ENCODE data around the gene CCDC13. TPM values are rescaled to one million over a fixed set of nuclear protein-coding genes. Genes with fewer than 3 reads are reported as not detected.

The CCDC13 gene
- total and polyA plus RNA-seq, 2 of the 13 experiments (the other 11 are each of a cell fraction or from before 2014, with no cell fraction given), result 0.22 to 0.51 TPM

DNA sequence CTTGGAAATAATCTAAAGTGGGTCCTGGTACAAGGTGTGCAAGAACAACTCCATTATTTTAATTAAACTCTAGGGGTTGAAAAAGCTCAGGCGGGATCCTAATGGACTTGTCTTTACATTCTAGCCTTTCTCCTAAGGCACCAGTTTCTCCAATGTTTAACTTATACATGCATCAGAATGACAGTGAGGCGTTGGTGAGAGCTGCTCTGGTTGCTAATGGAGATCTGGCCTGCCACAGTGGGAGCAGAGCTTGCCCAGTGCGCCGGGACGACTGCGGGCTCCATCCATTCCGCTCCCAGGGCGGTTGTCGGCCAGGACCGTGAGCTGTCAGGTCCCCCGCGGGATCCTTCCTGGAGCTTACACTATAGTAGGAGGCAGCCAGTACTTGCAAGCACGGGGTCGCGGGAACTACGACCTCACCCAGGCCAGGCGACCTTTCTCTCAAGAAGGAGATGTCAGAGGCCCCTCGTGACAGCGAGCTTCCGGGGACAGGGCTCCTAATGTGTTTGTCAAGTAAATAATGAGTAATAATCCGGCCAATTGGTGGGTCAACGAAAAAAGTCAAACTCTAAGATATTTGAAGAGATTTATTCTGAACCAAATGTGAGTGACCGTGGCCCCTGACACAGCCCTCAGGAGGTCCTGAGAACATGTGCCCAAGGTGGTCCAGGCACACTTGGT lies 32.2 kb upstream of the CCDC13 start (continued):
- TF ChIP-seq, protein P1, sequence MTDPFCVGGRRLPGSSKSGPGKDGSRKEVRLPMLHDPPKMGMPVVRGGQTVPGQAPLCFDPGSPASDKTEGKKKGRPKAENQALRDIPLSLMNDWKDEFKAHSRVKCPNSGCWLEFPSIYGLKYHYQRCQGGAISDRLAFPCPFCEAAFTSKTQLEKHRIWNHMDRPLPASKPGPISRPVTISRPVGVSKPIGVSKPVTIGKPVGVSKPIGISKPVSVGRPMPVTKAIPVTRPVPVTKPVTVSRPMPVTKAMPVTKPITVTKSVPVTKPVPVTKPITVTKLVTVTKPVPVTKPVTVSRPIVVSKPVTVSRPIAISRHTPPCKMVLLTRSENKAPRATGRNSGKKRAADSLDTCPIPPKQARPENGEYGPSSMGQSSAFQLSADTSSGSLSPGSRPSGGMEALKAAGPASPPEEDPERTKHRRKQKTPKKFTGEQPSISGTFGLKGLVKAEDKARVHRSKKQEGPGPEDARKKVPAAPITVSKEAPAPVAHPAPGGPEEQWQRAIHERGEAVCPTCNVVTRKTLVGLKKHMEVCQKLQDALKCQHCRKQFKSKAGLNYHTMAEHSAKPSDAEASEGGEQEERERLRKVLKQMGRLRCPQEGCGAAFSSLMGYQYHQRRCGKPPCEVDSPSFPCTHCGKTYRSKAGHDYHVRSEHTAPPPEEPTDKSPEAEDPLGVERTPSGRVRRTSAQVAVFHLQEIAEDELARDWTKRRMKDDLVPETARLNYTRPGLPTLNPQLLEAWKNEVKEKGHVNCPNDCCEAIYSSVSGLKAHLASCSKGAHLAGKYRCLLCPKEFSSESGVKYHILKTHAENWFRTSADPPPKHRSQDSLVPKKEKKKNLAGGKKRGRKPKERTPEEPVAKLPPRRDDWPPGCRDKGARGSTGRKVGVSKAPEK (CRISPR knock-in tag; IDR thresholded peaks at IDR 0.05; ENCODE audit: borderline replicate concordance), result 0 out of 2 replicates have a peak, but pooled peaks have one; percentile 79
- TF ChIP-seq, protein P2, sequence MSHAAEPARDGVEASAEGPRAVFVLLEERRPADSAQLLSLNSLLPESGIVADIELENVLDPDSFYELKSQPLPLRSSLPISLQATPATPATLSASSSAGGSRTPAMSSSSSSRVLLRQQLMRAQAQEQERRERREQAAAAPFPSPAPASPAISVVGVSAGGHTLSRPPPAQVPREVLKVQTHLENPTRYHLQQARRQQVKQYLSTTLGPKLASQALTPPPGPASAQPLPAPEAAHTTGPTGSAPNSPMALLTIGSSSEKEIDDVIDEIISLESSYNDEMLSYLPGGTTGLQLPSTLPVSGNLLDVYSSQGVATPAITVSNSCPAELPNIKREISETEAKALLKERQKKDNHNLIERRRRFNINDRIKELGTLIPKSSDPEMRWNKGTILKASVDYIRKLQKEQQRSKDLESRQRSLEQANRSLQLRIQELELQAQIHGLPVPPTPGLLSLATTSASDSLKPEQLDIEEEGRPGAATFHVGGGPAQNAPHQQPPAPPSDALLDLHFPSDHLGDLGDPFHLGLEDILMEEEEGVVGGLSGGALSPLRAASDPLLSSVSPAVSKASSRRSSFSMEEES (CRISPR knock-in tag; IDR thresholded peaks at IDR 0.05), result peak; percentile 94
- no peak for TF ChIP-seq SMARCC2 (IDR thresholded peaks at IDR 0.05)
- no peak for TF ChIP-seq TEAD2 (CRISPR knock-in tag; IDR thresholded peaks at IDR 0.05)
- TF ChIP-seq, protein P3, sequence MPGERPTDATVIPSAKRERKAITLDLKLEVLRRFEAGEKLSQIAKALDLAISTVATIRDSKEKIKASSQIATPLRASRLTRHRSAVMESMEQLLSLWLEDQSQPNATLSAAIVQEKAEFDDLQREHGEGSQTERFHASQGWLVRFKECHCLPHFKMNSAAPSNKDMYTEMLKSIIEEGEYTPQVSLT (CRISPR knock-in tag; IDR thresholded peaks at IDR 0.05; ENCODE audit: borderline replicate concordance, low read depth), result no peak
- TF ChIP-seq ZNF841 (CRISPR knock-in tag; IDR thresholded peaks at IDR 0.05; ENCODE audit: borderline replicate concordance), result no peak
- TF ChIP-seq, protein P4, sequence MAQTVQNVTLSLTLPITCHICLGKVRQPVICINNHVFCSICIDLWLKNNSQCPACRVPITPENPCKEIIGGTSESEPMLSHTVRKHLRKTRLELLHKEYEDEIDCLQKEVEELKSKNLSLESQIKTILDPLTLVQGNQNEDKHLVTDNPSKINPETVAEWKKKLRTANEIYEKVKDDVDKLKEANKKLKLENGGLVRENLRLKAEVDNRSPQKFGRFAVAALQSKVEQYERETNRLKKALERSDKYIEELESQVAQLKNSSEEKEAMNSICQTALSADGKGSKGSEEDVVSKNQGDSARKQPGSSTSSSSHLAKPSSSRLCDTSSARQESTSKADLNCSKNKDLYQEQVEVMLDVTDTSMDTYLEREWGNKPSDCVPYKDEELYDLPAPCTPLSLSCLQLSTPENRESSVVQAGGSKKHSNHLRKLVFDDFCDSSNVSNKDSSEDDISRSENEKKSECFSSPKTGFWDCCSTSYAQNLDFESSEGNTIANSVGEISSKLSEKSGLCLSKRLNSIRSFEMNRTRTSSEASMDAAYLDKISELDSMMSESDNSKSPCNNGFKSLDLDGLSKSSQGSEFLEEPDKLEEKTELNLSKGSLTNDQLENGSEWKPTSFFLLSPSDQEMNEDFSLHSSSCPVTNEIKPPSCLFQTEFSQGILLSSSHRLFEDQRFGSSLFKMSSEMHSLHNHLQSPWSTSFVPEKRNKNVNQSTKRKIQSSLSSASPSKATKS (CRISPR knock-in tag; IDR thresholded peaks at IDR 0.05), result 0 out of 2 replicates have a peak, but pooled peaks have one; percentile 39
- peak; percentile 38; the same call in 1 of the 2 replicates for TF ChIP-seq TCF7 (IDR thresholded peaks at IDR 0.05; ENCODE audit: low read depth)
- TF ChIP-seq, protein P5, sequence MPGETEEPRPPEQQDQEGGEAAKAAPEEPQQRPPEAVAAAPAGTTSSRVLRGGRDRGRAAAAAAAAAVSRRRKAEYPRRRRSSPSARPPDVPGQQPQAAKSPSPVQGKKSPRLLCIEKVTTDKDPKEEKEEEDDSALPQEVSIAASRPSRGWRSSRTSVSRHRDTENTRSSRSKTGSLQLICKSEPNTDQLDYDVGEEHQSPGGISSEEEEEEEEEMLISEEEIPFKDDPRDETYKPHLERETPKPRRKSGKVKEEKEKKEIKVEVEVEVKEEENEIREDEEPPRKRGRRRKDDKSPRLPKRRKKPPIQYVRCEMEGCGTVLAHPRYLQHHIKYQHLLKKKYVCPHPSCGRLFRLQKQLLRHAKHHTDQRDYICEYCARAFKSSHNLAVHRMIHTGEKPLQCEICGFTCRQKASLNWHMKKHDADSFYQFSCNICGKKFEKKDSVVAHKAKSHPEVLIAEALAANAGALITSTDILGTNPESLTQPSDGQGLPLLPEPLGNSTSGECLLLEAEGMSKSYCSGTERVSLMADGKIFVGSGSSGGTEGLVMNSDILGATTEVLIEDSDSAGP (CRISPR knock-in tag; IDR thresholded peaks at IDR 0.05; ENCODE audit: borderline replicate concordance), result peak; percentile 48
- no peak for TF ChIP-seq HMG20B (CRISPR knock-in tag; conservative IDR thresholded peaks at IDR 0.05)
- TF ChIP-seq CENPT (CRISPR knock-in tag; IDR thresholded peaks at IDR 0.05; ENCODE audit: low read depth), result no peak
- TF ChIP-seq, protein P6, sequence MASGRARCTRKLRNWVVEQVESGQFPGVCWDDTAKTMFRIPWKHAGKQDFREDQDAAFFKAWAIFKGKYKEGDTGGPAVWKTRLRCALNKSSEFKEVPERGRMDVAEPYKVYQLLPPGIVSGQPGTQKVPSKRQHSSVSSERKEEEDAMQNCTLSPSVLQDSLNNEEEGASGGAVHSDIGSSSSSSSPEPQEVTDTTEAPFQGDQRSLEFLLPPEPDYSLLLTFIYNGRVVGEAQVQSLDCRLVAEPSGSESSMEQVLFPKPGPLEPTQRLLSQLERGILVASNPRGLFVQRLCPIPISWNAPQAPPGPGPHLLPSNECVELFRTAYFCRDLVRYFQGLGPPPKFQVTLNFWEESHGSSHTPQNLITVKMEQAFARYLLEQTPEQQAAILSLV (CRISPR knock-in tag; IDR thresholded peaks at IDR 0.05; ENCODE audit: borderline replicate concordance), result no peak
- TF ChIP-seq ZNF782 (CRISPR knock-in tag; IDR thresholded peaks at IDR 0.05; ENCODE audit: borderline replicate concordance), result no peak
- TF ChIP-seq ZNF768 (CRISPR knock-in tag; IDR thresholded peaks at IDR 0.05), result peak; percentile 32; the same call in 1 of the 2 replicates

All from HepG2 (cell line).